OCI-LY1 (cell line): ENCODE results near the gene DCUN1D1.

Source experiments
- H2AFZ ChIP-seq: fragments of 200-600 bp; sonication (generic), shearing (Covaris generic); 2 replicates; pipeline ENCODE4 v1.6.0; 2014; ENCODE audit warnings: antibody characterized with exemption, mild to moderate bottlenecking, low read length
- H3F3A ChIP-seq: fragments of 200-600 bp; sonication (generic), shearing (Covaris generic); 2 replicates; pipeline ENCODE4 v1.6.0; 2014; ENCODE audit warnings: mild to moderate bottlenecking, antibody characterized with exemption, low read length, moderate library complexity; ENCODE audit not compliant: insufficient read depth
- H3K27ac ChIP-seq: fragments of 200-600 bp; sonication (generic); 2 replicates; pipeline ENCODE4 v1.5.1; 2014; ENCODE audit warnings: low read length, mixed run types, mild to moderate bottlenecking, low read depth; ENCODE audit not compliant: poor library complexity, severe bottlenecking
- H3K27me3 ChIP-seq: fragments of 200-600 bp; sonication (generic); 2 replicates; pipeline ENCODE4 v1.6.0; 2014; ENCODE audit warnings: antibody characterized with exemption, mild to moderate bottlenecking, low read length, moderate library complexity; ENCODE audit not compliant: insufficient read depth
- H3K36me3 ChIP-seq: fragments of 200-600 bp; sonication (generic); 2 replicates; pipeline ENCODE4 v1.6.1; 2014; ENCODE audit warnings: mild to moderate bottlenecking, antibody characterized with exemption, low read length, moderate library complexity, mixed read lengths; ENCODE audit not compliant: insufficient read depth
- H3K4me1 ChIP-seq: fragments of 200-600 bp; sonication (generic); 2 replicates; pipeline ENCODE4 v1.5.1; 2014; ENCODE audit warnings: mild to moderate bottlenecking, low read length, moderate library complexity; ENCODE audit not compliant: insufficient read depth, severe bottlenecking
- H3K4me2 ChIP-seq: fragments of 200-600 bp; sonication (generic), shearing (Covaris generic); 2 replicates; pipeline ENCODE4 v1.6.1; 2014; ENCODE audit warnings: low read length
- H3K4me3 ChIP-seq: fragments of 200-600 bp; sonication (generic); 2 replicates; pipeline ENCODE4 v1.5.1; 2014; ENCODE audit warnings: low read length, low read depth, mild to moderate bottlenecking, mixed read lengths; ENCODE audit not compliant: poor library complexity, severe bottlenecking
- H3K79me2 ChIP-seq: fragments of 200-600 bp; shearing (Covaris generic); 2 replicates; pipeline ENCODE4 v1.6.1; 2016; ENCODE audit warnings: mixed run types, low read length, mixed read lengths; ENCODE audit not compliant: insufficient read depth
- H3K9ac ChIP-seq: fragments of 200-600 bp; sonication (generic), shearing (Covaris generic); 2 replicates; pipeline ENCODE4 v1.6.1; 2014; ENCODE audit warnings: mild to moderate bottlenecking, low read length, mixed read lengths
- H3K9me2 ChIP-seq: fragments of 200-600 bp; sonication (generic), shearing (Covaris generic); 2 replicates; pipeline ENCODE4 v1.6.1; 2014; ENCODE audit warnings: low read depth, mild to moderate bottlenecking, low read length, mixed read lengths
- H3K9me3 ChIP-seq: fragments of 200-600 bp; shearing (Covaris generic); 2 replicates; pipeline ENCODE4 v1.6.1; 2014; ENCODE audit warnings: low read length, mixed read lengths
- H4K20me1 ChIP-seq: fragments of 200-600 bp; sonication (generic), shearing (Covaris generic); 2 replicates; pipeline ENCODE4 v1.6.0; 2016; ENCODE audit warnings: mild to moderate bottlenecking, low read length; ENCODE audit not compliant: insufficient read depth
- CTCF ChIP-seq: fragments of 200-600 bp; sonication (generic), shearing (Covaris generic); IDR thresholded peaks from 2 replicates; pipeline ENCODE4 v1.5.1; 2017; ENCODE audit warnings: mild to moderate bottlenecking, antibody characterized with exemption, low read length, moderate library complexity, mixed read lengths
- EZH2 ChIP-seq: fragments of 200-600 bp; sonication (generic), shearing (Covaris generic); IDR thresholded peaks from 2 replicates; pipeline ENCODE4 v1.8.0; 2017; ENCODE audit warnings: borderline replicate concordance, mixed run types, mild to moderate bottlenecking, antibody characterized with exemption, low read length, moderate library complexity, mixed read lengths

The DCUN1D1 gene

GRCh38 chr3:182978387-182978786 is 2.0 kb downstream of the DCUN1D1 start:
- H3K36me3 ChIP-seq = no peaks in the 10 kb centered on the region
- TF ChIP-seq EZH2 (no peak), CTCF (no peak)
- peak overlapping the region; percentile 90 for H3K9ac ChIP-seq
- H3K4me2 ChIP-seq = peak overlapping the region; percentile 82
- peak overlapping the region; percentile 60 for H3K27ac ChIP-seq
- no peaks in the 10 kb centered on the region for H3F3A ChIP-seq
- H3K9me3 ChIP-seq = no peaks in the 10 kb centered on the region
- H3K4me3 ChIP-seq = peak overlapping the region; percentile 96
- H2AFZ ChIP-seq = no peak overlapping the region
- H3K9me2 ChIP-seq = no peaks in the 10 kb centered on the region
- H4K20me1 ChIP-seq = no peaks in the 10 kb centered on the region
- H3K4me1 ChIP-seq = peaks cover 58% of the 10 kb centered on the region
- peaks cover 63% of the 10 kb centered on the region for H3K79me2 ChIP-seq
- no peaks in the 10 kb centered on the region for H3K27me3 ChIP-seq

GRCh38 chr3:182973047-182973446 is 7.3 kb downstream of the DCUN1D1 start:
- Histone ChIP-seq H3F3A (no peaks in the 10 kb centered on the region), H3K27ac (no peak overlapping the region), H3K27me3 (no peaks in the 10 kb centered on the region), H3K4me1 (peaks cover 79% of the 10 kb centered on the region), H3K4me3 (no peak overlapping the region), H2AFZ (no peak overlapping the region), H3K4me2 (no peak overlapping the region), H3K9me3 (no peaks in the 10 kb centered on the region), H3K9ac (no peak overlapping the region), H4K20me1 (no peaks in the 10 kb centered on the region), H3K79me2 (peaks cover 97% of the 10 kb centered on the region), H3K36me3 (0 out of 2 replicates have a peak, but pooled peaks cover 4% of the 10 kb centered on the region), H3K9me2 (no peaks in the 10 kb centered on the region)
- no peak for TF ChIP-seq EZH2
- no peak for TF ChIP-seq CTCF

GRCh38 chr3:182972387-182972786 is 8.0 kb downstream of the DCUN1D1 start:
- Histone ChIP-seq H3K4me3 (no peak overlapping the region), H3K9me3 (no peaks in the 10 kb centered on the region), H3K9me2 (no peaks in the 10 kb centered on the region), H3K4me1 (peaks cover 79% of the 10 kb centered on the region), H3K4me2 (no peak overlapping the region; the same call in 1 of the 2 replicates), H3K27ac (no peak overlapping the region), H3F3A (no peaks in the 10 kb centered on the region), H3K9ac (no peak overlapping the region), H4K20me1 (no peaks in the 10 kb centered on the region), H3K36me3 (0 out of 2 replicates have a peak, but pooled peaks cover 4% of the 10 kb centered on the region), H3K27me3 (no peaks in the 10 kb centered on the region), H3K79me2 (peaks cover 98% of the 10 kb centered on the region), H2AFZ (no peak overlapping the region)
- TF ChIP-seq EZH2 = no peak
- TF ChIP-seq CTCF = no peak
